Upper lobe of left lung (tissue), 6 donors: Measurements from ENCODE around the gene RALGAPA2. TPM values are rescaled to one million over a fixed set of nuclear protein-coding genes. Genes with fewer than 3 reads are reported as not detected.

Experiments
- ATAC-seq, 2 donors: fragments of 200-7000 bp; cut with Tn5 transposase; one replicate each; pipeline ENCODE4 v1.9.1; 2022; ENCODE audit warnings: mild to moderate bottlenecking in 2 of 2, moderate library complexity in 2 of 2; ENCODE audit not compliant: low FRiP score in 2 of 2
- DNase-seq, 2 donors: peaks; one replicate each; pipeline ENCODE4 v3.0.0-alpha.2; 2019 to 2020
- H3K27ac ChIP-seq, 4 donors: fragments of 200-600 bp; sonication (generic); one replicate each; pipeline ENCODE4 v1.5.1; 2016 to 2019
- H3K27me3 ChIP-seq, 4 donors: fragments of 200-600 bp; sonication (generic); one replicate each; pipeline ENCODE4 v1.5.1; 2017 to 2019
- H3K36me3 ChIP-seq, 4 donors: fragments of 200-600 bp; sonication (generic); one replicate each; pipeline ENCODE4 v1.5.1; 2016 to 2019
- H3K4me1 ChIP-seq, 4 donors: fragments of 200-600 bp; sonication (generic); one replicate each; pipeline ENCODE4 v1.5.1; 2018 to 2019
- H3K4me3 ChIP-seq, 4 donors: fragments of 200-600 bp; sonication (generic); one replicate each; pipeline ENCODE4 v1.5.1; 2017 to 2019; ENCODE audit warnings: mild to moderate bottlenecking in 2 of 4, moderate library complexity in 1 of 4
- H3K9me3 ChIP-seq, 4 donors: fragments of 200-600 bp; sonication (generic); one replicate each; pipeline ENCODE4 v1.5.1; 2018 to 2019
- EP300 ChIP-seq, 4 donors: sonication (generic); formaldehyde crosslinking; IDR thresholded peaks; one replicate each; pipeline ENCODE4 v1.5.1; 2017; ENCODE audit warnings: antibody characterized with exemption in 4 of 4, control low read depth in 2 of 4
- POLR2A ChIP-seq, 4 donors: fragments of 450-650 bp; IDR thresholded peaks; one replicate each; pipeline ENCODE4 v1.5.1; 2016 to 2017; ENCODE audit warnings: antibody characterized with exemption in 4 of 4, mild to moderate bottlenecking in 2 of 4
- POLR2AphosphoS5 ChIP-seq, 2 donors: sonication (generic); formaldehyde crosslinking; IDR thresholded peaks; one replicate each; pipeline ENCODE4 v1.5.1; 2017; ENCODE audit warnings: antibody characterized with exemption in 2 of 2
- WGBS, 2 donors: methylation state at CpG; one replicate each; pipeline ENCODE4 v1.1.5; 2017 to 2018; 5-methylcytosine and 5-hydroxymethylcytosine counted together
- total RNA-seq, 6 donors: library from RNA; depleted of rRNA in 4 of 6; stranded (reverse); fragments of >200 nt in 4 of 6; gene quantifications; one replicate each; pipeline versions ENCODE4 v1.1.0 to v1.2.1, GENCODE V29; 2016 to 2021
- TF ChIP-seq, protein P1 (sequence below), 6 experiments: fragments of 450-650 bp in 4 of 6; fragments of 200-600 bp in 2 of 6; sonication (generic) in 2 of 6; IDR thresholded peaks; one replicate each; pipeline ENCODE4 v1.5.1; 2016 to 2019; ENCODE audit warnings: antibody characterized with exemption in 6 of 6
- donor health status: DM: no; HTN: no; CAD: no; lungs with moderate emphysema.
- donor health status: DM: no; HTN: yes; CAD: no; lungs with severe emphysema.

Gene RALGAPA2
- total RNA-seq, 6 donors from 2014 or later: 50.8 to 95.3 (median 65.3) TPM

DNA sequence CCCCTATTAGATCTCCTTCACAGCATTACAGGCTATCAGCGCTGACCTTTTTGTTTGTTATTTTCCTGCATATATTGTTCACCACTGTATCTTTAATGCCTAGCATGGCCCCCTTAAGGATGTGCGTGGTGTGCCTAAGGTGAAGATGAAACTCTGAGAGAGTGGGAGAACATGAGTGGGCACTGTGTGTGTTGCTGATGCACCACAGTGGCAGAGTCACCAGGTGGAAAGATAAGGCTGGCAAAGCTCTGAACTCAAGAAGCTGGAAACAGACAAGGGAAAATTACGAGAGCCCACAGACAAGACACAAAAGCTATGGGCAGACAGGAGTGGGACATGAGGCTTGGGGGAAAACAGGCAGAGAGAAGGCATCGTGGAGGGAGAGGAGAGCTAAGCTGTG, 184.8 kb downstream of the RALGAPA2 start:
- no peak overlapping the region for H3K27ac ChIP-seq
- 98% methylated on average over 4 of the region's 4 CpGs for WGBS, 2 donors
- H3K36me3 ChIP-seq: peaks cover 7 to 66% (median 36%) of the 10 kb centered on the region in 4 donors
- TF ChIP-seq EP300 (IDR thresholded peaks at IDR 0.05) (no peak), POLR2AphosphoS5 (IDR thresholded peaks at IDR 0.05) (no peak), POLR2A (IDR thresholded peaks at IDR 0.05) (no peak)
- TF ChIP-seq, protein P1, sequence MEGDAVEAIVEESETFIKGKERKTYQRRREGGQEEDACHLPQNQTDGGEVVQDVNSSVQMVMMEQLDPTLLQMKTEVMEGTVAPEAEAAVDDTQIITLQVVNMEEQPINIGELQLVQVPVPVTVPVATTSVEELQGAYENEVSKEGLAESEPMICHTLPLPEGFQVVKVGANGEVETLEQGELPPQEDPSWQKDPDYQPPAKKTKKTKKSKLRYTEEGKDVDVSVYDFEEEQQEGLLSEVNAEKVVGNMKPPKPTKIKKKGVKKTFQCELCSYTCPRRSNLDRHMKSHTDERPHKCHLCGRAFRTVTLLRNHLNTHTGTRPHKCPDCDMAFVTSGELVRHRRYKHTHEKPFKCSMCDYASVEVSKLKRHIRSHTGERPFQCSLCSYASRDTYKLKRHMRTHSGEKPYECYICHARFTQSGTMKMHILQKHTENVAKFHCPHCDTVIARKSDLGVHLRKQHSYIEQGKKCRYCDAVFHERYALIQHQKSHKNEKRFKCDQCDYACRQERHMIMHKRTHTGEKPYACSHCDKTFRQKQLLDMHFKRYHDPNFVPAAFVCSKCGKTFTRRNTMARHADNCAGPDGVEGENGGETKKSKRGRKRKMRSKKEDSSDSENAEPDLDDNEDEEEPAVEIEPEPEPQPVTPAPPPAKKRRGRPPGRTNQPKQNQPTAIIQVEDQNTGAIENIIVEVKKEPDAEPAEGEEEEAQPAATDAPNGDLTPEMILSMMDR (IDR thresholded peaks at IDR 0.05): no peak
- peaks cover 0 to 11% (median 3%) of the 10 kb centered on the region in 4 donors for H3K4me1 ChIP-seq
- ATAC-seq (no peak), DNase-seq (no peak)
- no peaks in the 10 kb centered on the region for H3K9me3 ChIP-seq
- H3K27me3 ChIP-seq: no peaks in the 10 kb centered on the region
- no peak overlapping the region for H3K4me3 ChIP-seq

DNA sequence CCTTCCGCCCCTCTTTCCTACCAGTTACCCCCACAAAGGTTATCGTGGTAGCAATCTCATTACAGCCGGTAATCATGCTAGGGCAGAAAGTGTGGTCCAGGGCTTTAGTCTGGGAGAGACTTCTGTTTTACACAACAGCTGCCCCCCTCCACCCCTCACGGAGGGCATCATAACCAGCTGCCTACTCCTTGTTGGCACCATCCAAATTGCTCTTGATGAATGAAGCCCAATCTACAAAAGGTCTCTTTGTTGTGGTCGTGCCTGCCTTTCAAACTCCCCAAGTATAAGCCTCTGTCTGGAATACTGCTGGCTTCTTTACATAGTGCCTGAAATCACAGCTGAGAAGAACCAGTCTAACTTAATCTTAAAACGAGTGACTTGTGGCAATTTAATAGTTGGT, 186.7 kb downstream of the RALGAPA2 start:
- H3K27me3 ChIP-seq: no peaks in the 10 kb centered on the region
- H3K4me1 ChIP-seq: peaks cover 0 to 11% (median 3%) of the 10 kb centered on the region in 4 donors
- H3K4me3 ChIP-seq: no peak overlapping the region
- H3K36me3 ChIP-seq: peaks cover 3 to 69% (median 31%) of the 10 kb centered on the region in 4 donors
- WGBS, 2 donors: 89% methylated on average over 6 of the region's 6 CpGs
- H3K9me3 ChIP-seq: no peaks in the 10 kb centered on the region
- peak overlapping the region in 2 of 4 donors; percentile 32 to 59 for H3K27ac ChIP-seq
- ATAC-seq (no peak), DNase-seq (no peak)
- TF ChIP-seq POLR2A (IDR thresholded peaks at IDR 0.05): no peak
- TF ChIP-seq POLR2AphosphoS5 (IDR thresholded peaks at IDR 0.05): no peak
- TF ChIP-seq, protein P1 (IDR thresholded peaks at IDR 0.05): no peak
- no peak for TF ChIP-seq EP300 (IDR thresholded peaks at IDR 0.05)

DNA sequence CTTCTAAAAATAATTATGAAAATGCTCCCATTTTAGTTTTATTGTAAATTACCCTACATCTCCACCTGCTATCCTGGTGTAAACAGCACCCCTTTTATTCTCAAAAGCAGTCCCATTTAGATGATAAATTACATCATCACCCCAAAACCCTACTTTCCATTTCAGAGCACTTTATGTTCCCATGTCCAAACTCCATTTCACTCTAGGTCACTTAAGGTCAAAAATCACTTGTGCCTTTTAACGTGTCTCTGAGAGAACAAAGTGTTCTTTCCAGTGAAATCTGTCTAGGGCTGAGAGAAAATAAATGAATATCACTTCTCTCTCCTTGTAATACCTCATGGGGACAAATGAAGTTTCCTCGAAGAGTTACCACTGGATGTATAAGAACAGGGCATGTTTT, 187.2 kb downstream of the RALGAPA2 start:
- H3K9me3 ChIP-seq: no peaks in the 10 kb centered on the region
- peak overlapping the region in 2 of 4 donors; percentile 32 to 59 for H3K27ac ChIP-seq
- DNase-seq (no peak), ATAC-seq (no peak)
- no peaks in the 10 kb centered on the region for H3K27me3 ChIP-seq
- TF ChIP-seq POLR2A (IDR thresholded peaks at IDR 0.05) (no peak), EP300 (IDR thresholded peaks at IDR 0.05) (peak in 2 of 4 donors; percentile 52 to 79)
- H3K36me3 ChIP-seq: peaks cover 5 to 69% (median 30%) of the 10 kb centered on the region in 4 donors
- H3K4me1 ChIP-seq: peaks cover 0 to 11% (median 3%) of the 10 kb centered on the region in 4 donors
- WGBS, 2 donors: 55 to 59% methylated on average over 2 of the region's 2 CpGs
- no peak overlapping the region for H3K4me3 ChIP-seq

DNA sequence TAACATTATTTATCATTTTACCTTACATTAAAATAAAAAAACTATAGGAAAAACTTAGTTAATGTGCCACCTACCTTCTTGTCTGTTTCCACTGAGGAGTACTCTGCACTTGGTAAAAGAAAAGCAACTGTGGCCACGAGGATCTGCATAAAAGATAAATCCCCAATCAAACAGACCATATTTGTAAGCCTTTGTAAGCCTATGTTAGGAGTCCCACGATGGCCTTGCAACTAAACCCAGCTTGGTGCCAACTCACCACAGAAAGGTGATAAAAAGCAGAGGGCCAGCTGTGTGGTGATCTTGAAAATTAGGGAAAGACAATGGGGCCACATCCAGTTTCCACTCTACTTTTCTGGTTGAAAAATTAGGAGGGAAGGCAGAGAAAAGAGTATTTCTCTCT, 187.7 kb downstream of the RALGAPA2 start:
- Histone ChIP-seq H3K27ac (no peak overlapping the region), H3K36me3 (peaks cover 10 to 69% (median 28%) of the 10 kb centered on the region in 4 donors), H3K4me1 (peaks cover 0 to 11% (median 3%) of the 10 kb centered on the region in 4 donors), H3K27me3 (no peaks in the 10 kb centered on the region), H3K4me3 (no peak overlapping the region), H3K9me3 (no peaks in the 10 kb centered on the region)
- TF ChIP-seq EP300 (IDR thresholded peaks at IDR 0.05) (no peak), POLR2AphosphoS5 (IDR thresholded peaks at IDR 0.05) (no peak), POLR2A (IDR thresholded peaks at IDR 0.05) (no peak)
- TF ChIP-seq, protein P1 (IDR thresholded peaks at IDR 0.05): no peak
- WGBS, 2 donors: 73 to 82% methylated on average over 2 of the region's 2 CpGs
- DNase-seq (no peak), ATAC-seq (no peak)

DNA sequence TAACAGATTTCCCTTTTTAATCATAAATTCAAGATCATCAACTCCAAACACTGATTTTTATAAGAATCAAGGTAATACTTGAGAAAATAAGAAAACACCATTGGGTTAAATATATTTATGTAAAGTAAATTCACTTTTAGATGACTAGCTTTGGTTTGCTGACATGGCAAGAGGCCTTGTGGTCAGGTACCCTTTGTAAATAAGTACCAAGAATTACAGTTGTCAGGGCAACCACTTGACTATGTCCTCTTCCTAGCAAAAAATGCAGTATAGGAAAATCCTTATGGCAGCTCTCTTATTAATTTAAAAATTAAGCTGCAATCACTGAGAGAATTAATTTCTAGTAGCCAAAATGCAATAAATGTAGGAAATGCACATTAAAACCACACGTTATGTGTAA, 190.7 kb downstream of the RALGAPA2 start:
- TF ChIP-seq POLR2A (IDR thresholded peaks at IDR 0.05): no peak
- TF ChIP-seq POLR2AphosphoS5 (IDR thresholded peaks at IDR 0.05): no peak
- no peak for TF ChIP-seq EP300 (IDR thresholded peaks at IDR 0.05)
- TF ChIP-seq, protein P1 (IDR thresholded peaks at IDR 0.05): no peak
- Histone ChIP-seq H3K36me3 (peaks cover 7 to 63% (median 17%) of the 10 kb centered on the region in 4 donors), H3K27me3 (no peaks in the 10 kb centered on the region), H3K4me1 (peaks cover 0 to 11% (median 4%) of the 10 kb centered on the region in 4 donors), H3K27ac (no peak overlapping the region), H3K9me3 (no peaks in the 10 kb centered on the region), H3K4me3 (no peak overlapping the region)
- DNase-seq (no peak), ATAC-seq (no peak)
- 92% methylated on average over 1 of the region's 1 CpG for WGBS, 2 donors
